WTC11 (cell line): ENCODE measurements around the gene B3GNT8. TPM values are rescaled to one million over a fixed set of nuclear protein-coding genes. Genes with fewer than 3 reads are reported as not detected.
A peak's percentile ranks its signal among the peaks of the same experiment; 100 is the strongest.

ENCODE experiments used
- ATAC-seq: fragments of 200-7000 bp; cut with Tn5 transposase; 2 replicates; pipeline ENCODE4 v1.10.0; 2021; ENCODE audit warnings: mild to moderate bottlenecking, moderate library complexity
- CTCF ChIA-PET: fragments of 300-600 bp; sonication (Branson Sonifier 250); formaldehyde crosslinking; loops from one replicate; lab custom pipeline; 2021; ENCODE audit warnings: antibody characterized with exemption; lab: Charles Lee
- POLR2A ChIA-PET: fragments of 350-600 bp; sonication (Branson Sonifier 250); formaldehyde crosslinking; loops from one replicate; lab custom pipeline; 2021; ENCODE audit warnings: antibody characterized with exemption; lab: Charles Lee
- DNase-seq: peaks from one replicate; pipeline ENCODE4 v3.0.0; 2021; ENCODE audit warnings: low spot score
- H3K27ac Mint-ChIP-seq: 2 replicates; pipeline ENCODE4 v1.8.0; 2021; ENCODE audit warnings: mixed read lengths
- H3K27me3 Mint-ChIP-seq: 2 replicates; pipeline ENCODE4 v1.8.0; 2021; ENCODE audit warnings: low read depth, mild to moderate bottlenecking, moderate library complexity, mixed read lengths
- H3K36me3 Mint-ChIP-seq: 2 replicates; pipeline ENCODE4 v1.8.0; 2021; ENCODE audit warnings: mixed read lengths
- H3K4me1 Mint-ChIP-seq: 2 replicates; pipeline ENCODE4 v1.8.0; 2022; ENCODE audit warnings: mixed read lengths
- H3K4me3 Mint-ChIP-seq: 2 replicates; pipeline ENCODE4 v1.8.0; 2021; ENCODE audit warnings: mild to moderate bottlenecking, moderate library complexity, mixed read lengths
- H3K9me3 Mint-ChIP-seq: 2 replicates; pipeline ENCODE4 v1.8.0; 2021; ENCODE audit warnings: mixed read lengths
- AFF4 ChIP-seq: sonication (generic); formaldehyde crosslinking; IDR thresholded peaks from 2 replicates; pipeline ENCODE4 v1.8.1; 2023; ENCODE audit warnings: mild to moderate bottlenecking, missing genetic modification reagents, borderline replicate concordance
- ATF3 ChIP-seq: sonication (generic); formaldehyde crosslinking; conservative IDR thresholded peaks from 2 replicates; pipeline ENCODE4 v1.8.1; 2022; ENCODE audit warnings: mild to moderate bottlenecking, missing genetic modification reagents
- E2F5 ChIP-seq: sonication (generic); formaldehyde crosslinking; IDR thresholded peaks from 2 replicates; pipeline ENCODE4 v1.8.1; 2022; ENCODE audit warnings: mild to moderate bottlenecking, moderate library complexity, missing genetic modification reagents
- ERG ChIP-seq: fragments of 250-450 bp; sonication (Bioruptor Pico); IDR thresholded peaks from 2 replicates; pipeline ENCODE4 v1.8.0; 2021; ENCODE audit warnings: mild to moderate bottlenecking
- FOXP1 ChIP-seq: sonication (generic); formaldehyde crosslinking; IDR thresholded peaks from 2 replicates; pipeline ENCODE4 v1.8.0; 2022; ENCODE audit warnings: missing genetic modification reagents, mild to moderate bottlenecking, moderate library complexity, borderline replicate concordance
- GTF2I ChIP-seq: fragments of 250-450 bp; sonication (Bioruptor Pico); conservative IDR thresholded peaks from 2 replicates; pipeline ENCODE4 v1.4.0; 2021; ENCODE audit warnings: mild to moderate bottlenecking
- MYBL2 ChIP-seq: sonication (generic); formaldehyde crosslinking; IDR thresholded peaks from 2 replicates; pipeline ENCODE4 v1.8.1; 2023; ENCODE audit warnings: mild to moderate bottlenecking, moderate library complexity, missing genetic modification reagents
- NFATC4 ChIP-seq: fragments of 250-450 bp; sonication (Bioruptor Pico); IDR thresholded peaks from 2 replicates; pipeline ENCODE4 v1.9.0; 2021; ENCODE audit warnings: mild to moderate bottlenecking
- NFE2L1 ChIP-seq: sonication (generic); formaldehyde crosslinking; IDR thresholded peaks from 2 replicates; pipeline ENCODE4 v1.8.1; 2023; ENCODE audit warnings: missing genetic modification reagents
- NFYB ChIP-seq: sonication (generic); formaldehyde crosslinking; conservative IDR thresholded peaks from 2 replicates; pipeline ENCODE4 v1.8.0; 2022; ENCODE audit warnings: low read depth, missing genetic modification reagents
- NR1H2 ChIP-seq: sonication (generic); formaldehyde crosslinking; IDR thresholded peaks from 2 replicates; pipeline ENCODE4 v1.9.0; 2021; ENCODE audit warnings: mild to moderate bottlenecking, moderate library complexity, missing genetic modification reagents
- PREB ChIP-seq: sonication (generic); formaldehyde crosslinking; IDR thresholded peaks from 2 replicates; pipeline ENCODE4 v1.8.1; 2022; ENCODE audit warnings: mild to moderate bottlenecking, missing genetic modification reagents, moderate library complexity, borderline replicate concordance
- SMAD4 ChIP-seq: sonication (generic); formaldehyde crosslinking; IDR thresholded peaks from 2 replicates; pipeline ENCODE4 v1.8.0; 2022; ENCODE audit warnings: mild to moderate bottlenecking, missing genetic modification reagents
- SOX15 ChIP-seq: fragments of 250-450 bp; sonication (Bioruptor Pico); IDR thresholded peaks from 2 replicates; pipeline ENCODE4 v1.9.0; 2021; ENCODE audit warnings: mild to moderate bottlenecking
- STAT6 ChIP-seq: sonication (generic); formaldehyde crosslinking; conservative IDR thresholded peaks from 2 replicates; pipeline ENCODE4 v1.8.1; 2023; ENCODE audit warnings: mild to moderate bottlenecking, low read depth, missing genetic modification reagents, moderate library complexity
- TCF7 ChIP-seq: sonication (generic); formaldehyde crosslinking; IDR thresholded peaks from 2 replicates; pipeline ENCODE4 v1.8.0; 2022; ENCODE audit warnings: mild to moderate bottlenecking, low read depth, missing genetic modification reagents, moderate library complexity
- TEAD1 ChIP-seq: sonication (generic); formaldehyde crosslinking; IDR thresholded peaks from 2 replicates; pipeline ENCODE4 v1.8.0; 2022; ENCODE audit warnings: mild to moderate bottlenecking, missing genetic modification reagents
- TP53 ChIP-seq: sonication (generic); formaldehyde crosslinking; IDR thresholded peaks from 2 replicates; pipeline ENCODE4 v1.8.1; 2023; ENCODE audit warnings: mild to moderate bottlenecking, missing genetic modification reagents
- ZNF138 ChIP-seq: sonication (generic); formaldehyde crosslinking; conservative IDR thresholded peaks from 2 replicates; pipeline ENCODE4 v1.8.1; 2022; ENCODE audit warnings: mild to moderate bottlenecking, moderate library complexity, missing genetic modification reagents
- ZNF416 ChIP-seq: fragments of 250-450 bp; sonication (Bioruptor Pico); IDR thresholded peaks from 2 replicates; pipeline ENCODE4 v1.9.0; 2021; ENCODE audit warnings: mild to moderate bottlenecking, inconsistent platforms
- ZNF423 ChIP-seq: fragments of 250-450 bp; sonication (Bioruptor Pico); IDR thresholded peaks from 2 replicates; pipeline ENCODE4 v2.1.2; 2022; ENCODE audit warnings: mild to moderate bottlenecking, moderate library complexity
- total RNA-seq: library from RNA; stranded (reverse); gene quantifications from 3 replicates; pipeline ENCODE4 v1.2.3, GENCODE V29; 2021

Gene B3GNT8
- total RNA-seq, 1 experiment from 2014 or later, result 2.3 TPM

- TF ChIP-seq AFF4 (CRISPR knock-in tag), result no peak
Measured at GRCh38 chr19:41408256-41408655, 18.9 kb downstream of the B3GNT8 start (continued).

- CTCF ChIA-PET, result interaction anchor here (0.9 to 3.8 kb wide), 7 partner anchors 20 to 156 kb away, joined by 3 to 25 read pairs (median 6); partner anchors contain the start of gene B3GNT8
- Mint-ChIP-seq H3K36me3 (no peaks in the 10 kb centered on the region), H3K9me3 (no peaks in the 10 kb centered on the region), H3K27me3 (no peaks in the 10 kb centered on the region), H3K27ac (peak overlapping the region; percentile 82), H3K4me1 (peaks cover 13% of the 10 kb centered on the region), H3K4me3 (no peak overlapping the region)
- POLR2A ChIA-PET, result interaction anchor here (0.7 to 1.9 kb wide), 2 partner anchors 32 to 350 kb away, joined by 4 to 10 read pairs; partner anchors contain the start of gene DMAC2
- DNase-seq (peak; percentile 31), ATAC-seq (peak; percentile 87)
- TF ChIP-seq E2F5 (CRISPR knock-in tag) (no peak), ERG (CRISPR knock-in tag) (no peak), NFATC4 (CRISPR knock-in tag) (no peak), GTF2I (no peak), ZNF138 (no peak), ZNF416 (CRISPR knock-in tag) (no peak), STAT6 (CRISPR knock-in tag) (no peak), SMAD4 (no peak), TEAD1 (CRISPR knock-in tag) (no peak), TCF7 (CRISPR knock-in tag) (no peak), ZNF423 (CRISPR knock-in tag) (no peak), NR1H2 (CRISPR knock-in tag) (no peak), FOXP1 (CRISPR knock-in tag) (no peak), SOX15 (CRISPR knock-in tag) (no peak), ATF3 (CRISPR knock-in tag) (no peak), PREB (CRISPR knock-in tag) (no peak), NFYB (no peak), NFE2L1 (CRISPR knock-in tag) (no peak), TP53 (CRISPR knock-in tag) (no peak), MYBL2 (CRISPR knock-in tag) (no peak)
Measured at GRCh38 chr19:41407271-41407670, 19.9 kb downstream of the B3GNT8 start.
